HepG2 (cell line): ENCODE data around the gene CAP2. TPM values are rescaled to one million over a fixed set of nuclear protein-coding genes. Genes with fewer than 3 reads are reported as not detected.
"Not testable (repeated sequence)": the region's sequence is repeated elsewhere in the genome, so short reads cannot be mapped to it uniquely, and the experiment has no call there.

Experiments
- ATAC-seq: fragments of 200-7000 bp; cut with Tn5 transposase; 3 replicates; pipeline ENCODE4 v1.9.1; 2020; ENCODE audit warnings: mild to moderate bottlenecking, moderate library complexity
- BruUV-seq: library from RNA; stranded (reverse); fragments of 400-500 nt; replicated peaks from 2 replicates; lab custom pipeline; 2021; lab: Mats Ljungman, UMichigan
- CTCF ChIA-PET: fragments of 300-600 bp; formaldehyde crosslinking; extraction: SDS; loops from one replicate; lab custom pipeline; 2021; ENCODE audit warnings: low total read pairs, inconsistent platforms, low intra/inter-chr PET ratio; lab: Yijun Ruan, JAX
- POLR2A ChIA-PET: fragments of 350-600 bp; sonication (Branson Sonifier 250); formaldehyde crosslinking; loops from one replicate; lab custom pipeline; 2020; ENCODE audit warnings: antibody characterized with exemption, inconsistent platforms; lab: Yijun Ruan, JAX
- DNase-seq: peaks from one replicate; pipeline ENCODE4 v3.0.0-alpha.2; 2015; ENCODE audit warnings: low spot score
- FAIRE-seq: peaks from 3 replicates; lab custom pipeline; 2011; peaks lifted over from hg19 to GRCh38; lab: Jason Lieb, UNC
- H2AFZ ChIP-seq: one replicate; pipeline ENCODE4 v1.6.1; 2011; ENCODE audit warnings: low read length, inconsistent platforms
- H3K27ac ChIP-seq: fragments of 300-600 bp; 3 replicates; pipeline ENCODE4 v1.8.0; 2011; ENCODE audit warnings: mixed run types, mild to moderate bottlenecking, mixed read lengths, low read length, inconsistent platforms; ENCODE audit not compliant: insufficient read depth; ENCODE audit errors: extremely low read length
- H3K27me3 ChIP-seq, 2 experiments: fragments of 200-600 bp in 1 of 2; 2 replicates in 1 of 2; 3 replicates in 1 of 2; pipeline versions ENCODE4 v1.6.0 to v1.8.0; 2011; ENCODE audit warnings: low read length in 2 of 2, mild to moderate bottlenecking in 2 of 2, moderate library complexity in 2 of 2, inconsistent platforms in 1 of 2; ENCODE audit not compliant: insufficient read depth in 2 of 2, control insufficient read depth in 1 of 2
- H3K36me3 ChIP-seq, 2 experiments: fragments of 200-600 bp in 1 of 2; replicated peaks in 1 of 2; 2 replicates in 1 of 2; 3 replicates in 1 of 2; pipeline versions ENCODE4 v1.5.1 to v1.8.0; 2011; ENCODE audit warnings: low read length in 2 of 2, inconsistent platforms in 1 of 2; ENCODE audit not compliant: insufficient read depth in 2 of 2, control insufficient read depth in 1 of 2
- H3K4me1 ChIP-seq: 2 replicates; pipeline ENCODE4 v1.5.1; 2012; ENCODE audit warnings: low read length, inconsistent platforms; ENCODE audit not compliant: insufficient read depth
- H3K4me2 ChIP-seq: 2 replicates; pipeline ENCODE4 v1.6.0; 2011; ENCODE audit warnings: low read depth, low read length, inconsistent platforms
- H3K4me3 ChIP-seq, 3 experiments: fragments of 200-600 bp in 1 of 3; sonication (generic), shearing (Covaris generic) in 1 of 3; replicated peaks in 1 of 3; 2 replicates each; pipeline ENCODE4 v1.5.1; 2011 to 2016; ENCODE audit warnings: low read length in 3 of 3, inconsistent platforms in 2 of 3, low read depth in 2 of 3, mild to moderate bottlenecking in 2 of 3, control low read depth in 1 of 3, mixed read lengths in 1 of 3; ENCODE audit not compliant: insufficient read depth in 1 of 3
- H3K79me2 ChIP-seq: one replicate; pipeline ENCODE4 v1.6.1; 2011; ENCODE audit warnings: low read length, inconsistent platforms; ENCODE audit not compliant: insufficient read depth
- H3K9ac ChIP-seq: 2 replicates; pipeline ENCODE4 v1.6.0; 2011; ENCODE audit warnings: mild to moderate bottlenecking, low read depth, low read length, inconsistent platforms; ENCODE audit not compliant: insufficient read depth
- H3K9me3 ChIP-seq: 2 replicates; pipeline ENCODE4 v1.5.1; 2012; ENCODE audit warnings: mild to moderate bottlenecking, low read length
- H4K20me1 ChIP-seq: 2 replicates; pipeline ENCODE4 v1.6.0; 2011; ENCODE audit warnings: inconsistent platforms, mild to moderate bottlenecking, low read length, moderate library complexity; ENCODE audit not compliant: insufficient read depth
- CEBPG ChIP-seq: IDR thresholded peaks from 2 replicates; pipeline ENCODE4 v1.6.1; 2016
- FOXP1 ChIP-seq, 2 experiments: fragments of 450-650 bp in 1 of 2; IDR thresholded peaks; 2 replicates each; pipeline ENCODE4 v1.6.1; 2017 to 2018; ENCODE audit warnings: antibody characterized with exemption in 1 of 2
- IRF2 ChIP-seq: IDR thresholded peaks from 2 replicates; pipeline ENCODE4 v1.6.1; 2018; ENCODE audit warnings: missing genetic modification reagents, missing compliant biosample characterization
- NR2F1 ChIP-seq, 2 experiments: fragments of 450-650 bp in 1 of 2; formaldehyde crosslinking in 1 of 2; IDR thresholded peaks; 2 replicates each; pipeline versions ENCODE4 v1.5.0 to v1.6.1; 2016 to 2020; ENCODE audit warnings: mild to moderate bottlenecking in 1 of 2, missing compliant biosample characterization in 1 of 2, missing genetic modification reagents in 1 of 2, moderate library complexity in 1 of 2
- RCOR2 ChIP-seq: IDR thresholded peaks from 2 replicates; pipeline ENCODE4 v1.6.1; 2016; ENCODE audit warnings: missing biosample characterization, missing genetic modification reagents
- ZNF121 ChIP-seq: sonication (generic); formaldehyde crosslinking; IDR thresholded peaks from 2 replicates; pipeline ENCODE4 v1.5.0; 2020; ENCODE audit warnings: mild to moderate bottlenecking, missing genetic modification reagents
- WGBS: methylation state at CpG from one replicate; pipeline ENCODE4 v1.1.6; 2017; ENCODE audit warnings: low lambda C conversion rate; 5-methylcytosine and 5-hydroxymethylcytosine counted together
- in situ Hi-C: cut with HindIII; loops from 2 replicates; pipeline ENCODE4 v1.10.0; 2017; ENCODE audit warnings: low pct_unique_long_range_greater_than_20kb; ENCODE audit not compliant: extremely low pct_ligation_motif_present
- intact Hi-C: fragments of 100-400 bp; cut with micrococcal nuclease; formaldehyde crosslinking; loops from one replicate; pipeline ENCODE4 v1.10.0; 2022; ENCODE audit not compliant: unreplicated experiment
- polyA plus RNA-seq, 8 experiments: library from polyadenylated mRNA; depleted of rRNA in 3 of 8; stranded (reverse) in 7 of 8; unstranded in 1 of 8; fragments of >200 nt; fragmentation: Illumina TruSeq in 4 of 8; extraction: Trizol in 4 of 8; gene quantifications; 2 replicates each; pipeline versions ENCODE4 v1.2.1 to v1.2.3, GENCODE V29; 2011 to 2016; ENCODE audit warnings: low read depth in 4 of 8, missing spikeins in 1 of 8, mixed read lengths in 1 of 8; ENCODE audit not compliant: insufficient read depth in 1 of 8
- total RNA-seq, 5 experiments: library from RNA; depleted of rRNA; stranded (reverse); fragments of >200 nt; fragmentation: Illumina TruSeq; extraction: Trizol; gene quantifications; 2 replicates each; pipeline ENCODE4 v1.2.3, GENCODE V29; 2016; ENCODE audit warnings: low read depth in 1 of 5
- TF ChIP-seq, protein P1 (sequence below): sonication (generic); formaldehyde crosslinking; conservative IDR thresholded peaks from 2 replicates; pipeline ENCODE4 v1.4.0; 2020; ENCODE audit warnings: missing genetic modification reagents
- TF ChIP-seq, protein P2 (sequence below): sonication (generic); formaldehyde crosslinking; IDR thresholded peaks from 2 replicates; pipeline ENCODE4 v1.5.0; 2020; ENCODE audit warnings: mild to moderate bottlenecking, missing genetic modification reagents
- TF ChIP-seq, protein P3 (sequence below): sonication (generic); formaldehyde crosslinking; IDR thresholded peaks from 2 replicates; pipeline ENCODE4 v1.8.0; 2022; ENCODE audit warnings: missing genetic modification reagents, mild to moderate bottlenecking, borderline replicate concordance

CAP2 gene
- total and polyA plus RNA-seq, 2 of the 13 experiments (the other 11 are each of a cell fraction or from before 2014, with no cell fraction given), result 7.9 to 53.1 TPM

- no peak overlapping the region for H3K27ac ChIP-seq
These were observed 4.4 kb downstream of the CAP2 start for GRCh38 chr6:17397764-17398194.

DNA sequence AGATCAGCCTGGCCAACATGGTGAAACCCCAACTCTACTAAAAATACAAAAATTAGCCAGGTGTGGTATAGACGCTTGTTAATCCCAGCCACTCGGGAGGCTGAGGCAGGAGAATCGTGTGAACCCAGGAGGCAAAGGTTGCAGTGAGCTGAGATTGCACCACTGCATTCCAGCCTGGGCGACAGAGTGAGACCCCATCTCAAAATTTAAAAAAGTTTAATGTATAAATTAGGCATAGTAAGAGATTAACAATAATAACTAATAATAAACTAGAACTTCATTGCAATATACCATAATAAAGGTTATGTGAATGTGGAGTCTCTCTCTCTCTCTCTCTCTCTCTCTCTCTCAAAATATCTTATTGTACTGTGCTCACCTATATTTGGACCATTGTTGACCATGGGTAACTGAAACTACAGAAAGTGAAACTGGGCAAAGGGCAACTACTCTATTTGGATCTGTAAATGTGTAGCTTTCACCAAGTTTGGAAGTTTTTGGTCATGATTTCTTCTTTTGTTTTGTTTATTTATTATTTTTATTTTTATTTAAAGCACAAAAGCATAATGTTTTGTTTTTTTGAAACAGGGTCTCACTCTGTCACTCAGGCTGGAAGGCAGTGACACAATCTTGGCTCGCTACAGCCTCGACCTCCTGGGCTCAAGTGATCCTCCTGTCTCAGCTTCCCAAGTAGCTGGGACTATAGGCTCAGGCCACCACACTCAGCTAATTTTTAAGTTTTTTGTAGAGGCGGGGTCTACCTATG is 12.0 kb downstream of the CAP2 start:
- Histone ChIP-seq H3K79me2 (peaks cover 12% of the 10 kb centered on the region), H3K4me2 (peak overlapping the region; percentile 62), H3K4me3 (peak overlapping the region in 1 of 3 experiments; percentile 9; a peak in 2 of 6 replicates), H3K4me1 (peaks cover 37% of the 10 kb centered on the region), H3K9ac (peak overlapping the region; percentile 28; the same call in 1 of the 2 replicates), H3K27ac (peak overlapping the region; percentile 54)
- POLR2A ChIA-PET, result interaction anchor here (2.4 kb wide), 1 partner anchor 12 kb away, joined by 8 read pairs; the partner anchor contains the start of gene CAP2
- FAIRE-seq; CTCF ChIA-PET; intact Hi-C loops; H2AFZ ChIP-seq; H3K36me3 ChIP-seq; H4K20me1 ChIP-seq; BruUV-seq; H3K9me3 ChIP-seq; in situ Hi-C loops; H3K27me3 ChIP-seq; TF ChIP-seq FOXP1 (IDR thresholded peaks at IDR 0.05): not testable (repeated sequence)
- peak; percentile 51 for DNase-seq
- peak; percentile 90 for ATAC-seq
- WGBS, result 39% methylated on average over 7 of the region's 7 CpGs
- TF ChIP-seq, protein P1, sequence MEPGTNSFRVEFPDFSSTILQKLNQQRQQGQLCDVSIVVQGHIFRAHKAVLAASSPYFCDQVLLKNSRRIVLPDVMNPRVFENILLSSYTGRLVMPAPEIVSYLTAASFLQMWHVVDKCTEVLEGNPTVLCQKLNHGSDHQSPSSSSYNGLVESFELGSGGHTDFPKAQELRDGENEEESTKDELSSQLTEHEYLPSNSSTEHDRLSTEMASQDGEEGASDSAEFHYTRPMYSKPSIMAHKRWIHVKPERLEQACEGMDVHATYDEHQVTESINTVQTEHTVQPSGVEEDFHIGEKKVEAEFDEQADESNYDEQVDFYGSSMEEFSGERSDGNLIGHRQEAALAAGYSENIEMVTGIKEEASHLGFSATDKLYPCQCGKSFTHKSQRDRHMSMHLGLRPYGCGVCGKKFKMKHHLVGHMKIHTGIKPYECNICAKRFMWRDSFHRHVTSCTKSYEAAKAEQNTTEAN (CRISPR knock-in tag), result 0 out of 2 replicates have a peak, but pooled peaks have one; percentile 11
- TF ChIP-seq NR2F1 (CRISPR knock-in tag; IDR thresholded peaks at IDR 0.05) (peak in 1 of 2 experiments; percentile 62; a peak in 2 of 4 replicates), FOXP1 (CRISPR knock-in tag; IDR thresholded peaks at IDR 0.05) (0 out of 2 replicates have a peak, but pooled peaks have one; percentile 26), ZNF121 (CRISPR knock-in tag) (peak; percentile 78), IRF2 (CRISPR knock-in tag) (0 out of 2 replicates have a peak, but pooled peaks have one; percentile 39), RCOR2 (CRISPR knock-in tag) (0 out of 2 replicates have a peak, but pooled peaks have one; percentile 24)
- TF ChIP-seq, protein P2, sequence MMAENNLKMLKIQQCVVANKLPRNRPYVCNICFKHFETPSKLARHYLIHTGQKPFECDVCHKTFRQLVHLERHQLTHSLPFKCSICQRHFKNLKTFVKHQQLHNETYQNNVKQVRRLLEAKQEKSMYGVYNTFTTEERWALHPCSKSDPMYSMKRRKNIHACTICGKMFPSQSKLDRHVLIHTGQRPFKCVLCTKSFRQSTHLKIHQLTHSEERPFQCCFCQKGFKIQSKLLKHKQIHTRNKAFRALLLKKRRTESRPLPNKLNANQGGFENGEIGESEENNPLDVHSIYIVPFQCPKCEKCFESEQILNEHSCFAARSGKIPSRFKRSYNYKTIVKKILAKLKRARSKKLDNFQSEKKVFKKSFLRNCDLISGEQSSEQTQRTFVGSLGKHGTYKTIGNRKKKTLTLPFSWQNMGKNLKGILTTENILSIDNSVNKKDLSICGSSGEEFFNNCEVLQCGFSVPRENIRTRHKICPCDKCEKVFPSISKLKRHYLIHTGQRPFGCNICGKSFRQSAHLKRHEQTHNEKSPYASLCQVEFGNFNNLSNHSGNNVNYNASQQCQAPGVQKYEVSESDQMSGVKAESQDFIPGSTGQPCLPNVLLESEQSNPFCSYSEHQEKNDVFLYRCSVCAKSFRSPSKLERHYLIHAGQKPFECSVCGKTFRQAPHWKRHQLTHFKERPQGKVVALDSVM (CRISPR knock-in tag), result peak; percentile 68; the same call in 1 of the 2 replicates

More at GRCh38 chr6:17397764-17398194, 4.4 kb downstream of the CAP2 start:
- Histone ChIP-seq H3K9ac (no peak overlapping the region), H3K4me3 (no peak overlapping the region), H2AFZ (no peak overlapping the region), H3K4me2 (no peak overlapping the region), H3K36me3 (no peaks in the 10 kb centered on the region), H3K79me2 (peaks cover 27% of the 10 kb centered on the region), H4K20me1 (no peaks in the 10 kb centered on the region), H3K9me3 (no peaks in the 10 kb centered on the region), H3K27me3 (no peaks in the 10 kb centered on the region; a peak in 1 of 5 replicates), H3K4me1 (peaks cover 46% of the 10 kb centered on the region)
- in situ Hi-C loops, result no loop called here
- 68% methylated on average over 3 of the region's 3 CpGs for WGBS
- ATAC-seq (no peak), DNase-seq (no peak), FAIRE-seq (no peak)
- intact Hi-C loops, result no loop called here
- ChIA-PET POLR2A (no interaction called here), CTCF (no interaction called here)
- 0 out of 2 replicates have a peak, but pooled peaks have one; percentile 5 for TF ChIP-seq CEBPG (CRISPR knock-in tag)
- TF ChIP-seq, protein P3, sequence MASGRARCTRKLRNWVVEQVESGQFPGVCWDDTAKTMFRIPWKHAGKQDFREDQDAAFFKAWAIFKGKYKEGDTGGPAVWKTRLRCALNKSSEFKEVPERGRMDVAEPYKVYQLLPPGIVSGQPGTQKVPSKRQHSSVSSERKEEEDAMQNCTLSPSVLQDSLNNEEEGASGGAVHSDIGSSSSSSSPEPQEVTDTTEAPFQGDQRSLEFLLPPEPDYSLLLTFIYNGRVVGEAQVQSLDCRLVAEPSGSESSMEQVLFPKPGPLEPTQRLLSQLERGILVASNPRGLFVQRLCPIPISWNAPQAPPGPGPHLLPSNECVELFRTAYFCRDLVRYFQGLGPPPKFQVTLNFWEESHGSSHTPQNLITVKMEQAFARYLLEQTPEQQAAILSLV (CRISPR knock-in tag), result no peak
- BruUV-seq, result no TSS peak
